Activated CD8-positive, alpha-beta memory T cell treated with anti-CD3 and anti-CD28 coated beads for 48 hours (primary cell): Measurements from ENCODE around the gene PTPRD.
"Not testable (repeated sequence)": the region's sequence is repeated elsewhere in the genome, so short reads cannot be mapped to it uniquely, and the experiment has no call there.

Experiments used
- DNase-seq, 3 experiments: peaks; one replicate each; pipeline ENCODE4 v3.0.0-alpha.2; 2020; ENCODE audit warnings: low read depth in 2 of 3, low spot score in 2 of 3

PTPRD gene

DNA sequence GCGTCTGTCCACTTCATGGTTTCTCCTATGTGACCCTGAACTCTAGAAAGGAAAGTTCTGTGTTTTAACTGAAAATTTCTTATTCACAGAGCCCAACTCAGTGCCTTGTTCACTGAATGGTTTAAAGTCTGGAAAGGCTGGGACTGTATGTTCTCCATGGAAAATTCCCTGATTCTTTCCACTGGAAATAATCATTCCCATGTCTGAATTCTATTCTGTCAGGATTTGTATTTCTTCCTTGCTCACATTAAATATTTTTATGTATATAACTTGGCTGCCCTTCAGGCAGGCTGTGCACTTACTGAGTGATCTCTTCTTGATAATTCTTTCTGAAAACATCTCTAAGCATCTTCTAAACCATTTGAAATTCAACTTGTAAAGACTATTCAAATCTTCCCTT lies 1686.3 kb downstream of the PTPRD start:
- DNase-seq = no peak

DNA sequence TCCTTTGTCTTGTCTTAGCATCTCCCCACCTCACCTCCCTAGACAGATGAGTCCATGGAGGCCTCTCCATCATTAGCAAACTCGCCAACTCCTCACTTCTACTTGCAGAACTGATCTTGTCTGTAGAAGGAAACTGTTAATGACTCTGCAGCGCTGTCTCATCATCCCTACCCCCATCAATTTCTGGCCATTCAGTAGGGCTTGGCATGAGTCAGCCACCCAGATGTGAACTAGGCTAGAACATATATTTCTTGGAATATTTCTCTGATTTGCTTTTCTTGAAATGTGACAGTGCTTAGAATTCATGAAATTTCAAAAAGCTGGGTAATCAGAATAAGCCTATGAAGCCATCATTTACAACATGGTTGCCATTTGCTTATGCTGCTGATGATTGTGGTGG lies 1688.2 kb downstream of the PTPRD start:
- no peak for DNase-seq

DNA sequence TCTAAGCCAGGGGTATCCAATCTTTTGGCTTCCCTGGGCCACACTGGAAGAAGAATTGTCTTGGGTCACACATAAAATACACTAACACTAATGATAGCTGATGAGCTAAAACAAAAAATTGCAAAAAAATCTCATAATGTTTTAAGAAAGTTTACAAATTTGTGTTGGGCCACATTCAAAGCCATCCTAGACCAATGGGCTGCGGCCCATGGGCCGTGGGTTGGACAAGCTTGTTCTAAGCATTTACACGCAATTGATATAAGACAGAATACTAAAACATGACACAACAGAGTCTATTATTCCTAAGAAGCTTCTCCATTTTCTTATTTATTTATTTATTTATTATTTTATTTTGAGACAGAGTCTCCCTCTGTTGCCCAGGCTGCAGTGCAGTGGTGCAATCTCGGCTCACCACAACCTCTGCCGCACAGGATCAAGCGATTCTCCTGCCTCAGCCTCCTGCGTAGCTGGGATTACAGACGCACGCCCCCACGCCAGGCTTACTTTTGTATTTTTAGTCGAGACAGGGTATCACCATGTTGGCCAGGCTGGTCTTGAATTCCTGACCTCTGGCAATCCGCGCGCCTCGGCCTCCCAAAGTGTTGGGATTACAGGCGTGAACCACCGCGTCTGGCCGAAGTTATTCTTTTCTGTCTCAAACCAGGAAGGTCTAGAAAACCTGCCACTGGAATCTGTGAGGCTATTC lies 1692.2 kb downstream of the PTPRD start:
- not testable (repeated sequence) for DNase-seq

DNA sequence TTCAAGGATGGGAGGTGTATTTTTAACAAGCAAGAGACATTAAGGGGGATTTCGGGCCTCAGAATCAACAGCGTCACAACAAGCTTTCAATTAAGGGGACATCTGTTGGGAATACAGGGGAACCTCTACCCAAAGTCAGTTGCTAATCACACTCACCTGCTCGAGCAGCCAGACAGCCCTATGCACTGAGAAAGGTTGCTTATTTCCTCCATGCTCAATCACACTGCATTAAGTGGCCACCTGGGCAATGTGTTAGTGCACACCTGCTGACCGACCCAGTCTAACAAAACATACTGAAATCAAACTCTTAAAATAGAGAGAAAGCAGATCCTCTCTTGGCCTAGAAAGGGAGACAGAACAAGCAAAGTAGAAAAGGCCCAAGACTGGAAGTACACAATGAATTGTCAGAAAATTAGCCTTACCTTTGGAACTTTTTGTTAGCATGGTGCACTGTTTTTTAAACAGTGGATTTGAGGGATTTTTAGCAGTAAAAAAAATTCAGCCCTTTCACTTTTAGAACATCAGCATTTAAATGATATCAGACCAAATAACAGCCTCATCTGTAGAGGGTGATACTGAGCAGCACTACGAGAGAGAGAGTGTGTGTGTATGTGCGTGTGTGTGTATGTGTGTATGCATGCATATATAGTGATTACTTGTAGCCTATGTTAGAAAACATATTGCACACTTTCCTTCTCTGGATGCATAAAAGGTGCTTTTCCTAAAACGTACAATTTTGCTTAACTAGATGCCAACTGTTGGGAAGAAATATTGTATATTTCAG lies 1694.7 kb downstream of the PTPRD start:
- no peak for DNase-seq

DNA sequence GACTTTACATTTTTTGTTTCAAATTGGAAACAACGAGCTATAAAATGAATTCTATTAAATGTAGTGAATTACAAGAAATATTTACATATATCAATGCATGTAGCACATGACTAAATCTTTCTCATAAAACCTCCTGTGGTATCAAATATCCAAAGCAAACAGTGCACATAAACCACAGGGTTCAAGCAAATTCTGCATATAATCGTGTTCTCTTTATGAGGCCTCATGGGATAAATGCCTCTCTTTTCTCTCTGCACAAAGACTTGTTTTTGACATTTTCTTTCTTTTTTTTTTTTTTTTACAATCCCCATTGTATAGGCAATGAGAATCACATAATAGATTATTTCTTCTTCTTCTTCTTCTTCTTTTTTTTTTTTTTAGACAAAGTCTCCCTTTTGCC lies 1696.0 kb downstream of the PTPRD start:
- DNase-seq = no peak

DNA sequence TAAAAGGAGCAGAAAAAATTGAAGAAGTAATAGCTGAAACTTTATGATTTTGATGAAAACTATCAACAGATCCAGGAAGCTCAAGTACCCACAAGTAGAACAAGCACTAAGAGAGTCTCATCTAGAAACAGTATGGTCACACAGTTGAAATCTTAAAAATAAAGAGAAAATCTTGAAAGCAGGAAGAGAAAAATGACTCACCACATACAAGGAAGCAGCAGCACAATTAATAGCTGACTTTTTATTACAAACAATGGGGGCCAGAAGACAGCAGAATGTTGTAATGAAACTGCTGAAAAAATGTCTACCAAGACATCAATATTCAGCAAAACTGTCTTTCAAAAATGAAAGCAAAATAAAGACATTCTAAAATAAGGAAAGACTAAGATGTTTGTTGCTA lies 1704.9 kb downstream of the PTPRD start:
- DNase-seq = no peak

DNA sequence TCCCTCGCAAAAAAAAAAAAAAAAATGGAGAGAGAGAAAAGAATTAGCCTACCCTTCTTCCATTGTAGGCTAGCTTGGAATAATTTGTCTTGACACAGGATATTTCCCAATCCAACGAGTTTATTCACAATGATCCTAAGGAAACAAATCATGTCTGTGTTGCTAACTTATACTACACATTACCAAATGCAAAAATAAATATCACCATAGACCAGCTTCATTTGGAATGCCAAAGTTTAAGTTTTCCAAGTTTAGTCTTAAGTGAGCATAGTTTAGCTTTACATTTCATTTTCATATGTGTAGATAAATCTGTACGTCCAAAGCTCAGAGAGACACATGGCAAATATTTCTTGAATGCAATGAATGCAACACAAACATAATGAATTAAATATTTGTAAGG lies 1707.1 kb downstream of the PTPRD start:
- no peak for DNase-seq

DNA sequence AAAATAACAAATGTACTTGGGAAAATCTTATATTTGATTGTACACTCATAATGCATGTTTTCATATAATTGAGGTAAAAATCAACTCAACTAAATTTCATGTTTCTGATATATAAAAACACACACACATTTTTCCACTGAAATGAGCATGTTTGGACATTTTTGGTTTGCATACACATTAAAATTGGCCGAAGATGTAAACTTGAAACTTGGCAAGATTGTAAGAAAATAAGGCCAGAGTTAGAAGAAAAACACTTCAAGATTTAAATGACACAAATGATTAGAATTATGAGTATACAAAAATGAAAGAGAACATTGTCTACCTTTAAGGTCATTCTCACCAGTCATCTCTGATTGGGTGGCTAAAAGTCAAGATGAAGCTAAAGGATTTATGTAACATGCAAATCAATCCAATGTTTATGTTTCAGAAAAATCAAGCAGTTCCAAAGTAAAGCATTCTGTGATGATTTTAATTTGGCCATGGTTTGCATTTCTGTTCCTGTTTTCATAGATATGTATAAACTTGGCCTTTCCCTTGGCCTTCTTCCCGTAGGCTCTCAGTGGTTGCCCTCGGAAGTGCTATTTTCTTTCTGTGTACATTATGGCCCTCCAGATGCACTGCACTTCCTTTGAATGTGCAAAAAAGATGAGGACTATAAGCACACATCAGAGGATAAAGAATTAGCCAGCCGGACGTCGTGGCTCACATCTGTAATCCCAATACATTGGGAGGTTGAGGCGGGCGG lies 1707.9 kb downstream of the PTPRD start:
- no peak for DNase-seq

DNA sequence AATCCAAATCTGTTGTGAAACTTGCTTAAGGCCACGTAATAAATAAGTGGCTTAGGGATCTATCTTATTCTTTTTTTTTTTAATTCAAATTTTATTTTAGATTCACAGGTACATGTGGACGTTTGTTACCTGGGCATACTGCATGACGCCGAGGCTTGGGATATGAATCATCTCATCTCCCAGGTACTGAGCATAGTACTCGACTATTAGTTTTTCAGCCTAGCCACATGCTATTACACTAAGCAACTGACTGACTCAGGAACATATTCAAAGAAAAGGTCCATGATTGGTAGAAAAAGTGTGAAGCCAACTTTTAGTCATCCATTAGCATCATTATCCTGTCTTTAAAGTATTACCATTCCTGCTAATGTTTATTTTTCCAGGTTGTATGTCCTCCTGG lies 1709.7 kb downstream of the PTPRD start:
- no peak for DNase-seq

DNA sequence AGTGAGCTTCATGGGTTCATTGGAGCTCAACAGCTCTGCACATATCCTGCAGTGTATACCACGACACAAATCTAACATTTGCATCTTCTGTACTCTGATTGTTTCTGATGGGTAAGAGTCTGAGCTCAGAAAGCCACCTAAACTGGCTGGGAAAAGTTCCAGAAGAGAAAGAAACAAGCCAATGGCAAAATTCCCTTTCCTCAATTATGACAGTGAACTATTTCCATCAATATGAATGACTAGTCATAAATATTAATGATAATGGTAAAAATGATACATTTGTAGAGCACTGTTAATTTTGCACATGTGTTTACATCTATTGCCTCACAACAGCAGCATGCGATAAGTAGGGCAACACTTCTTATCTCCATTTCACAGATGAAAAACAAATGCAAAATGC lies 1711.7 kb downstream of the PTPRD start:
- DNase-seq = no peak

DNA sequence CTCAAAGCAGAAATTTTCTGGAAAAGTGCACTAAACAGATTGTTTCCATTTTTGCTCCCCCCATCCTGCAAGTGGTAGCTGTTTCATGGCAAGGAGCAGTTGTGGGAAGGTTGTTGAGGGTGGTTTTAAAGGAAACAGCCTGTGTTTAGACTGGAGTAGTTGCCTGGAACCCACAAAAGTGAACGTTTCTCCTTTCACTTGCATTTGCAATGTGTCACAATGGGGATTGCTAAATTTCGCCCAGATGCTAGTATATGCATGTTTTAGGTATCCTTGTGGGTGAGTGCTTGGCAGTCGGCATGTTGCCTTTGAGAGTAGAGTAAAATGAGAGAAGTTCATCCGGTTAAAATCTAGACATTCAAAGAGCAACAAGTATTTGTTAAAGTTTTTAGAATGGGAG lies 1713.3 kb downstream of the PTPRD start:
- no peak for DNase-seq

DNA sequence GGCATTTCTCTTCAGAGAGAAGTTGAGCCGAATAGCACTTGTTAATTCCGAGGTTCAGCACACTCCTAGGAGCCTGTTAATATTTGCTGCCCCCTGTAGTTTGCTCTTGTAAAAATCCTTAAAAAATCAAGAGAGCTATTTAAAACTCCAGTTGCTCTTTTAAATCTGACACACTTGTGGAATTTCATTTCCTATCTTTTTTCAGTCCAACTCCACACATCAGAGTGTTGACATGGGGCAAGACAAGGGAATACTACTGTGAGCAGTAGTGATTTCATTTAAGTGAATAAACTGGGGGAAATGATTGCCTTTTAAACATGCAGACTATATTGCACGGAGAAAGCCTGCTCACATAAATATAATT lies 1717.0 kb downstream of the PTPRD start:
- no peak for DNase-seq

DNA sequence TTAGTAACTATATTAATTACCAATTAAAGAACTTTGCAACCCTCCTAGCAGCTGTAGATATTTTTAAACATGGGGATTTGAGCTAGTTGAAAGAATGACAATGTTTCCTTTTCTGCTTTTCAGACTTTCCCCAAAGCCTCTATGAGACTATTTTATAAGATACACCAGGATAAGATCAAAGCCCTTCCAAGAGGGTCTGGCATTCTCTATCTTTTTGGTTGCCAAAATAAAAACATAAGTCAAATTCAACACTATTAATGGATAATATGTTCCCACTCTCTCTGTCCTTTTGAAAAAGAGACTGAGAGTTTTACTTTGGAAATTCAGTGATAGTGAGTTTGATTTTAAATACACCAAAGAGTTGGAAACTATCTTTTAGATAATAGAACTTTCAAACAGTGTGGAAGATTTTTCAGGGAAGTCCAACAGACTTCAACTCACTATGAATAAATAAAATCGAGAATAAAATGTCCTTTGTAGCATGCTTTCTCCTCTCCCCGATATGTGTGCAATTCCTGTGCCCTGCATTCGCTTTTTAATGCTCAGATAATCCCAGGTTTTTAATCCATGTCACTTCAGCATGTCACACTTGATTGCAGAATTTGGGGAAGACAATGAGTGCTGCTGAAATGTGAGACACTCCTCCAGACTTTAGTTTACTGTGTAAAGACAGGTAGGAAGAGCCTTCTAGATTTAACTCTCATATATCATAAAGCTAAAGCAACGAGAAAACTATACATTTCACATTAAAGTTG lies 1717.5 kb downstream of the PTPRD start:
- no peak for DNase-seq

DNA sequence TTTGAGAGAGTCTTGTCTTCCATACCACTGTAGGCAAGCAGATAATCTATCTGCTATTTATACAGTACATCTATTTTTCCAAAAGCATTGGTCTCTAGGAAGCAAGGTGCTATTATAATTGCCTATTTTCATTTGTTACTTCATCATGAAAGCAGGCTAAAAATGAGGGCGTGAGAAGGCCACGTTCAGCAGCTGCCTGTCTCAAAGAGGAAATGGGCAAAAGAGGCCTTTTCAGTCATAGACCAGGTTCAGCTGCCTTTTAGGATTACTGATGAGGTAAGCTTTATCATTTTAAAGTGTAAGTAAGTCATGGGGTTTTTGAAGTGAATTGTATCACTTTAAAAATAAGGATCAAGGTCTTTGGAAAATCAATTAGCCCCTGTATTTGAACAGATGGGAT lies 1722.1 kb downstream of the PTPRD start:
- DNase-seq = no peak

DNA sequence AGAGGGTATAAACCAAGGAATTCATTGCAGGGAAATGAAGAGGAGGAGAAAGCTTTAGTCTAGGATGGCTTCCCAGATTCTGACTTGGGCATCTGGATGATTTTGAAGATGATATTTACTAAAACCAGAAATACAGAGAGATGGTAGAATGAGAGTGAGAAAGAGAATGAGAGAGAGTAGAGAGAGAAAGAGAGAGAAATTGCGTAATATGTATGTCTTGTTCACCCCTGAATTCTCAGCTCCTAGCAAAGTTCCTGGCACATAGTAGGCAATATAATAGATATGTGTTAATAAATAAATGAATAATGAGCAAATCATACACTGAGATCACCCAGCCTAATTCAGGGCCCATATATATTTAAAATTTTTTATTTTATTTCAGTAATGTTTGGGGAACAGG lies 1723.7 kb downstream of the PTPRD start:
- DNase-seq = no peak

DNA sequence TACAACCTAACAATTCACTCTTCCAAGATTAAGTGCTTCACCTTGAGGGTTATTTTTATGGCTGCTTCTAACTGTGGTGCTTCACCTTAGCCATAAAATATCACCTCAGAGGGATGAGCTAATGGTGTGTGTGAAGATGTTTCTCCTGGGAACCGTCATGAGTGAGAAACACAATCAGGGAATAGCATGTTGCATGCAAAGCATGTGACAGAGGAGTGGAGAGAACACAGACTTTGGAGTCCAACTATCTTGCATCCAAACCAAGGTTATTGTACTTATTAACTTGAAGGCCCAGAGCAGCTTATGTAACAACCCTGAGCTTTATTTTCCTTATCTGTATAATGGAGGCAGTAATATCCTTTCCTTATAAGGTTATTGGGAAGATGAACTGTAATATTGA lies 1724.2 kb downstream of the PTPRD start:
- no peak for DNase-seq

DNA sequence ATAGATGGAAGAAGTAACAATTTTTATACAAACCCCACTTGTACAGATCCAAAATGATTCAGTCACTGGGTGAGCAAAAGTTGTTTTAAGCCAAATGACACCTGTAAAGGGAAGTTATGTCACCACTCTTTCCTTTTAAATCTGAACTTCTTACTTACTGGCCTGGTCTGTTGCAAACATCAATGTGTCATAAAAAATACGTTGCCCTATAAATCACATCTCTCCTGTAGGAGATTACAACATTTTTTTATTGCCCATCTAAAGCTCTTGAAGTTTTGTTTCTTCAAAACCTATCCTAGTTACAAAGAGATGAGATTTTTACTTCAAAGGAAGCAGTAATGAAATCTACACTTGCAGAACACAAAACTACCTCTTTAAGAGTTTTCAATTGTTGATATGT lies 1725.4 kb downstream of the PTPRD start:
- DNase-seq = no peak

DNA sequence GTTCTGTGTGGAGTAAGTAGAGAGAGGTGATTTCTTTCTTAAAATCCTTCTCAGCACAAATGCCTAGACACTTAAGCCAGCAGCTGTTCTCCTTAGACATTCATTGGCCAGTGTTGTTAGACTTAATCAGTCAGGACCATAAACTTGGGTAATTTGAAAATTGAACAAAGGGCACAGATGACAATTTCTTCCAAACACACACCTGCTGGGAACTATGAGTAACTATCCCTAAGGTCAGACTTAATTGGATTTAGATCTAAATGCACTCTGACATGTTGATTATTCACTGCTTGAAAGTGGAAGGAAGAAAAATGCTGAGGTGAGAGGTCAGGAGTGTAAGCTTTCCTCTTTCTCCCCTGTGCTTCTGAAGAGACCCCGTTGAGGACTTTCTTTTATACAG lies 1729.5 kb downstream of the PTPRD start:
- no peak for DNase-seq

DNA sequence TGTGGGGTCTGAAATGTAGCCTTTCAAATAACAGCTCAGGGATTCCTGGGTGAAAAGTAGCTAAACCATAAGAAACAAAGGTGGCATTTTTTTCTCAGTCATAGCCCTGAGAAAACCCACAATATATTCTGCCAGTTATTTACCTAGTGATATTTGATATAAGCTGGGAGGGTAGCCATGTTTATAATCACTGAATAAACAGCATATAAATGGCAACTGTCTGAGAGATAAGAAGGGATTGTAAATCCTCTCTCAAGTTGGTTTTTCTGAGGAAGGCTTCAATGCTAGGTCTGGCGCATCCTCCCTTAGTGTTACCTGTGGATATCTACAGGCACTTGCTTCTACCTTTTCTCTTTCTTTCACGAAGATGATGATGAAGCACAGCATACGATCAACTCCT lies 1732.7 kb downstream of the PTPRD start:
- no peak for DNase-seq

DNA sequence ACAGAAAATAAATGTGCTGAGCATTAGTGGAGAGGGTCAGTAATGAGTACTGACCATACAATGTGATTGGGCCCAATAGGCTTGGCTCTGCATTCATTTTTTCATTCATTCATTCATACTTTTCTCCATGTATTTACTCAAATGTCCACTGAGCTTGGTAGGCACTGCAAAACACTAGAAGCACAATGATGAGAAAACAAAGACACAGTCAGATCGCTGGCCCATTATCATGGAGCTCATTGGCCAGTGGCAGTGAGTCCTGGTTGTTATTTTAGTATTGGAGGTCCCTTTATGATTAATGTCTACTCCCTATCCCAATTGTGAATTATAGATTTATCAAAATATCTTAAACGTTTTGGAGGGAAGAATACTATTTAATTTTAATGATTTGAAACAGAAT lies 1733.5 kb downstream of the PTPRD start:
- DNase-seq = no peak

DNA sequence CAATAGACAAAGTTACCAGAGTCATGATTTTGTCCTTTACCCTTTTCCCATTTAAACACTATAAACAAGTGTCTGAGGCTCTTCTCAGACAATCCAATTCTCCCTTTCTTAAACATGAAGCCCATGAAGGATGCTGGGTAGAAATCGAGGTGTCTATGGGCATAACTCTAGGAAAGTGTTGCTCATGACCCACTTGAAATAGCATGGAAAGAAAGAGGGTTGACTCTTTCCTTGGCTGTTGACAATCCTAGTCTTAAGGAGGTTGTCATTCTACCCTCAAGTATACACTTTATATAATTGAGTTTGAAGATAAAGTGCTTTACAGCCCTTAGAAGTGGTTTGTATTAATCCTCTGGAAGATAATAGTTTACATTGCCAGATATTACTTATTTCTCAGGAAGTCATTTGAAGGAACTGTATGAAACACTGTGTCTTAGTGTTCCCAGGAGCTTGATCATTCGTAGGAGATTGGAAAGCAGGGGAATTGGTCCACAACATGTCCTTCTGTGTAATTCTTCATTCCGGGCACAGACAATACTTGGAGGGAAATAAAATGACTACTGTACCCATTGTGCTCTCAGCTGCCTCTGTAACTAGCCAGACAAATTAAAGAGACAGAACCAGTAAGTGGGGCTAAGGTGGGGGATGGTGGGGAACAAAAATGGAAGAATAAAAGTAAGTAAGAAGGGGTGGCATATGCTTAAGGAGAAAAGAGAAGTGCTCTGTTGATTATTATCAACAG lies 1734.9 kb downstream of the PTPRD start:
- no peak for DNase-seq
